ACHN (cell line): Measurements from ENCODE around the gene FXYD2.

Experiments
- DNase-seq: peaks from one replicate; pipeline ENCODE4 v3.0.0-alpha.2; 2015
- in situ Hi-C: cut with HindIII; loops from 2 replicates; pipeline ENCODE4 v1.10.0; 2017; ENCODE audit warnings: low sequenced_read_pairs, low pct_ligation_motif_present, low pct_unique_long_range_greater_than_20kb

The FXYD2 gene

GRCh38 chr11:117826832-117827231 lies 2.3 kb upstream of the FXYD2 start:
- in situ Hi-C loops = no loop called here
- peak; percentile 71 for DNase-seq

- in situ Hi-C loops = no loop called here
- no peak for DNase-seq
Observed at GRCh38 chr11:117826190-117826570, 1.6 kb upstream of the FXYD2 start.

GRCh38 chr11:117825538-117826189 lies 1.1 kb upstream of the FXYD2 start:
- no peak for DNase-seq
- in situ Hi-C loops = no loop called here

- no peak for DNase-seq
- in situ Hi-C loops = loop anchor here (25.0 kb wide), 1 partner anchor 387 kb away; no protein-coding TSS in a partner anchor
Observed at GRCh38 chr11:117823946-117824420, 561 bp downstream of the FXYD2 start.

- DNase-seq = peak; percentile 60
- in situ Hi-C loops = loop anchor here (25.0 kb wide), 1 partner anchor 386 kb away; no protein-coding TSS in a partner anchor
Observed at GRCh38 chr11:117823294-117823945, 1.1 kb downstream of the FXYD2 start.

- DNase-seq = peak; percentile 79
- in situ Hi-C loops = loop anchor here (25.0 kb wide), 1 partner anchor 385 kb away; no protein-coding TSS in a partner anchor
Observed at GRCh38 chr11:117822074-117823033, 2.2 kb downstream of the FXYD2 start.

- in situ Hi-C loops = loop anchor here (25.0 kb wide), 1 partner anchor 384 kb away; no protein-coding TSS in a partner anchor
- DNase-seq = no peak
Observed at GRCh38 chr11:117821431-117821830, 3.1 kb downstream of the FXYD2 start.

- no peak for DNase-seq
- in situ Hi-C loops = loop anchor here (25.0 kb wide), 1 partner anchor 383 kb away; no protein-coding TSS in a partner anchor
Observed at GRCh38 chr11:117820516-117820915, 4.0 kb downstream of the FXYD2 start.

- in situ Hi-C loops = loop anchor here (25.0 kb wide), 1 partner anchor 383 kb away; no protein-coding TSS in a partner anchor
- DNase-seq = no peak
Observed at GRCh38 chr11:117820071-117820470, 4.5 kb downstream of the FXYD2 start.

GRCh38 chr11:117819096-117820040 lies 5.2 kb downstream of the FXYD2 start:
- in situ Hi-C loops = loop anchor here (25.0 kb wide), 1 partner anchor 382 kb away; no protein-coding TSS in a partner anchor
- peak; percentile 82 for DNase-seq

GRCh38 chr11:117818041-117818873 lies 6.3 kb downstream of the FXYD2 start:
- peak; percentile 66 for DNase-seq
- in situ Hi-C loops = loop anchor here (25.0 kb wide), 1 partner anchor 381 kb away; no protein-coding TSS in a partner anchor

- in situ Hi-C loops = loop anchor here (25.0 kb wide), 1 partner anchor 380 kb away; no protein-coding TSS in a partner anchor
- DNase-seq = peak; percentile 88
Observed at GRCh38 chr11:117817368-117818040, 7.0 kb downstream of the FXYD2 start.

GRCh38 chr11:117816846-117817367 lies 7.6 kb downstream of the FXYD2 start:
- in situ Hi-C loops = loop anchor here (25.0 kb wide), 1 partner anchor 380 kb away; no protein-coding TSS in a partner anchor
- DNase-seq = peak; percentile 30

GRCh38 chr11:117816151-117816741 lies 8.3 kb downstream of the FXYD2 start:
- in situ Hi-C loops = loop anchor here (25.0 kb wide), 1 partner anchor 379 kb away; no protein-coding TSS in a partner anchor

GRCh38 chr11:117815262-117815803 lies 9.2 kb downstream of the FXYD2 start:
- in situ Hi-C loops = loop anchor here (25.0 kb wide), 1 partner anchor 378 kb away; no protein-coding TSS in a partner anchor

More at GRCh38 chr11:117816151-117816741, 8.3 kb downstream of the FXYD2 start:
- peak; percentile 39 for DNase-seq

More at GRCh38 chr11:117815262-117815803, 9.2 kb downstream of the FXYD2 start:
- peak; percentile 67 for DNase-seq
